ENCODE measurements around the gene RBMS1.

Gene RBMS1

DNA sequence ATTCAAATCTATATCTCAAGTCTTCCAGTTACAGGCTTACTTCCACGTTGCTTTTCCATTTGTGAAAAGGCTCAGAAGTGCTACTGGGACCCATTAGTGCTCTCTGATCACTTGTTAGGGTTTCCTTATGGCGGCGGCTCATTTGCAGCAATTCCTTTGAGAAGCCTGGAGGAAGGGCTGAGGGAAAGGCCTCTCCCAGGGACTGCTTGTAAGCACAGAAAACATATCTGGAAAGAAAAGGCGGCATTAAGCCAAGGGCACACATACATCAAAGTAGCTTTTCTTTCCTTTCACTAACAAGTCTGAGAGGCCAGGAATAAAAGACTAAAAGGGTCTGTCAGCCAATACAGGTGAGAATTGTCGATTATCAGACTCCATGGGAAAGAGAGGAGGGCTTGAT, 254.2 kb downstream of the RBMS1 start:
- H3K4me1 ChIP-seq (ENCODE audit: control insufficient read depth, insufficient read depth, low read length): peaks cover 14% of the 10 kb centered on the region
- H3K27me3 ChIP-seq (ENCODE audit: control insufficient read depth in 1 of 2, insufficient read depth in 2 of 2, low read length in 2 of 2): no peaks in the 10 kb centered on the region
- H3K27ac ChIP-seq (ENCODE audit: low read length): no peak overlapping the region

GRCh38 chr2:160238392-160238791, 255.2 kb downstream of the RBMS1 start:
- no peak overlapping the region for H3K4me3 ChIP-seq (ENCODE audit: low read length in 2 of 2)
- H3K9ac ChIP-seq (ENCODE audit: low read length in 2 of 2): no peak overlapping the region
- no peaks in the 10 kb centered on the region for H3K36me3 ChIP-seq (ENCODE audit: control insufficient read depth in 2 of 2, insufficient read depth in 2 of 2, low read length in 2 of 2)
- H3K27ac ChIP-seq (ENCODE audit: low read length): no peak overlapping the region
- H3K4me1 ChIP-seq (ENCODE audit: control insufficient read depth, insufficient read depth, low read length): peaks cover 11% of the 10 kb centered on the region
- no peaks in the 10 kb centered on the region for H3K27me3 ChIP-seq (ENCODE audit: control insufficient read depth in 1 of 2, insufficient read depth in 2 of 2, low read length in 2 of 2)
- no peaks in the 10 kb centered on the region for H3K9me3 ChIP-seq (ENCODE audit: control insufficient read depth in 2 of 2, low read length in 2 of 2)

More for the DNA sequence above, 254.2 kb downstream of the RBMS1 start:
- no peaks in the 10 kb centered on the region for H3K36me3 ChIP-seq (ENCODE audit: control insufficient read depth in 2 of 2, insufficient read depth in 2 of 2, low read length in 2 of 2)
- H3K9ac ChIP-seq (ENCODE audit: low read length in 2 of 2): no peak overlapping the region
- no peak overlapping the region for H3K4me3 ChIP-seq (ENCODE audit: low read length in 2 of 2)
- no peaks in the 10 kb centered on the region for H3K9me3 ChIP-seq (ENCODE audit: control insufficient read depth in 2 of 2, low read length in 2 of 2)

DNA sequence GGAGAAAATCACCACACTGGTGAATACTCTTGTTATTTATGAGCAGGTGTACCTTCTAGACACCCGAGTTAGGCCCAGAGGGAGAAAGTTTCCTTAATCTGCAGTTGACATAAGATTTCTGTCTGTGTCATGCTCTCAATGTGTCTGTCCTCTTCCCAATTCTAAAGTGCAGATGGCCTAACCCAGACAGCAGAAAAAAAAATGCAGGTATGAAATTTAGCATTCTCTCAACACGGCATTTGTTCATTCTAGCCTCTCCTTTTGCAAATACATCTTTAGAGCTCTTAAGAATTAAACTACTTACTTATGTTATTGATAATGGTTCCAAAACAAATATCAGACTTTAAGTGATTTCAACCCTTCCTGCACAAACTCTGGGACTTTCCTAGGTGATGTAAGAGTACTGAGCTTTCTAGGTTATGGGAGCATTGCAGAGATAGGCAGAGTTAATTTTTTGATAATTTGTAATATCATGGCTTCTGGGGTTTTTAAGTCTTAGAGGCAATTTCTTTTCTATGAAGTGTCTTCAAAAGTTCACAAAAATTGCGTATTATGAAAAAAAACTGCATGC, 260.6 kb downstream of the RBMS1 start:
- no peaks in the 10 kb centered on the region for H3K27me3 ChIP-seq (ENCODE audit: control insufficient read depth in 1 of 2, insufficient read depth in 2 of 2, low read length in 2 of 2)
- H3K9ac ChIP-seq (ENCODE audit: low read length in 2 of 2): no peak overlapping the region
- no peak overlapping the region for H3K27ac ChIP-seq (ENCODE audit: low read length)
- H3K9me3 ChIP-seq (ENCODE audit: control insufficient read depth in 2 of 2, low read length in 2 of 2): no peaks in the 10 kb centered on the region
- H3K36me3 ChIP-seq (ENCODE audit: control insufficient read depth in 2 of 2, insufficient read depth in 2 of 2, low read length in 2 of 2): no peaks in the 10 kb centered on the region
- no peaks in the 10 kb centered on the region for H3K4me1 ChIP-seq (ENCODE audit: control insufficient read depth, insufficient read depth, low read length)
- H3K4me3 ChIP-seq (ENCODE audit: low read length in 2 of 2): no peak overlapping the region

DNA sequence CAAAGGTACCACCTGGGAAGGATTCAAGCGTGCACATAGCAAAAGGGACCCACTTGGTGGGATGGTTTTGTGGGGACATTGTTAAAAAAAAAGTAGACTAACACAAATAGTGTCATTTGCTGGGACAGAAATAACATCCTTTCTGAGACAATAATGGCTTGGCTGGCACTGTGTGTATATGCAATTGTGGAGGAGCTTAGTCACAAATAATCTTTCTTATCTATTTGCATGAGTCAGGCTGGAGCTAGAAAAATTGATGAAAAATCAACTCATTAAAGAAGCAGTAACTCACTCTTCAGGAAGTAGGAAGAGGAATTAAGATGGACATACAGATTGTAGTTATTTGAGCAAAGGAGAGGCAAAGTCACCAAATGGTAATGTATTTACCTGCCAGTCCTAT, 264.0 kb downstream of the RBMS1 start:
- Histone ChIP-seq H3K27ac (ENCODE audit: low read length) (no peak overlapping the region), H3K4me3 (ENCODE audit: low read length in 2 of 2) (no peak overlapping the region), H3K27me3 (ENCODE audit: control insufficient read depth in 1 of 2, insufficient read depth in 2 of 2, low read length in 2 of 2) (no peaks in the 10 kb centered on the region), H3K9me3 (ENCODE audit: control insufficient read depth in 2 of 2, low read length in 2 of 2) (no peaks in the 10 kb centered on the region), H3K4me1 (ENCODE audit: control insufficient read depth, insufficient read depth, low read length) (no peaks in the 10 kb centered on the region), H3K9ac (ENCODE audit: low read length in 2 of 2) (no peak overlapping the region), H3K36me3 (ENCODE audit: control insufficient read depth in 2 of 2, insufficient read depth in 2 of 2, low read length in 2 of 2) (no peaks in the 10 kb centered on the region)

GRCh38 chr2:160228141-160228917, 265.3 kb downstream of the RBMS1 start:
- Histone ChIP-seq H3K9me3 (ENCODE audit: control insufficient read depth in 2 of 2, low read length in 2 of 2) (no peaks in the 10 kb centered on the region), H3K4me3 (ENCODE audit: low read length in 2 of 2) (no peak overlapping the region), H3K9ac (ENCODE audit: low read length in 2 of 2) (no peak overlapping the region), H3K36me3 (ENCODE audit: control insufficient read depth in 2 of 2, insufficient read depth in 2 of 2, low read length in 2 of 2) (no peaks in the 10 kb centered on the region), H3K4me1 (ENCODE audit: control insufficient read depth, insufficient read depth, low read length) (peaks cover 5% of the 10 kb centered on the region), H3K27ac (ENCODE audit: low read length) (no peak overlapping the region), H3K27me3 (ENCODE audit: control insufficient read depth in 1 of 2, insufficient read depth in 2 of 2, low read length in 2 of 2) (no peaks in the 10 kb centered on the region)

GRCh38 chr2:160227293-160227915, 266.2 kb downstream of the RBMS1 start:
- no peak overlapping the region for H3K4me3 ChIP-seq (ENCODE audit: low read length in 2 of 2)
- peaks cover 5% of the 10 kb centered on the region for H3K4me1 ChIP-seq (ENCODE audit: control insufficient read depth, insufficient read depth, low read length)
- no peak overlapping the region for H3K9ac ChIP-seq (ENCODE audit: low read length in 2 of 2)
- H3K27me3 ChIP-seq (ENCODE audit: control insufficient read depth in 1 of 2, insufficient read depth in 2 of 2, low read length in 2 of 2): no peaks in the 10 kb centered on the region
- H3K27ac ChIP-seq (ENCODE audit: low read length): no peak overlapping the region
- no peaks in the 10 kb centered on the region for H3K9me3 ChIP-seq (ENCODE audit: control insufficient read depth in 2 of 2, low read length in 2 of 2)
- no peaks in the 10 kb centered on the region for H3K36me3 ChIP-seq (ENCODE audit: control insufficient read depth in 2 of 2, insufficient read depth in 2 of 2, low read length in 2 of 2)

GRCh38 chr2:160226367-160226766, 267.2 kb downstream of the RBMS1 start:
- Histone ChIP-seq H3K9ac (ENCODE audit: low read length in 2 of 2) (no peak overlapping the region), H3K36me3 (ENCODE audit: control insufficient read depth in 2 of 2, insufficient read depth in 2 of 2, low read length in 2 of 2) (no peaks in the 10 kb centered on the region), H3K4me3 (ENCODE audit: low read length in 2 of 2) (no peak overlapping the region), H3K27ac (ENCODE audit: low read length) (no peak overlapping the region), H3K9me3 (ENCODE audit: control insufficient read depth in 2 of 2, low read length in 2 of 2) (no peaks in the 10 kb centered on the region), H3K27me3 (ENCODE audit: control insufficient read depth in 1 of 2, insufficient read depth in 2 of 2, low read length in 2 of 2) (no peaks in the 10 kb centered on the region), H3K4me1 (ENCODE audit: control insufficient read depth, insufficient read depth, low read length) (peaks cover 11% of the 10 kb centered on the region)

GRCh38 chr2:160225722-160226121, 267.9 kb downstream of the RBMS1 start:
- Histone ChIP-seq H3K4me1 (ENCODE audit: control insufficient read depth, insufficient read depth, low read length) (peaks cover 17% of the 10 kb centered on the region), H3K36me3 (ENCODE audit: control insufficient read depth in 2 of 2, insufficient read depth in 2 of 2, low read length in 2 of 2) (no peaks in the 10 kb centered on the region), H3K27ac (ENCODE audit: low read length) (no peak overlapping the region), H3K9me3 (ENCODE audit: control insufficient read depth in 2 of 2, low read length in 2 of 2) (no peaks in the 10 kb centered on the region), H3K27me3 (ENCODE audit: control insufficient read depth in 1 of 2, insufficient read depth in 2 of 2, low read length in 2 of 2) (no peaks in the 10 kb centered on the region), H3K4me3 (ENCODE audit: low read length in 2 of 2) (no peak overlapping the region), H3K9ac (ENCODE audit: low read length in 2 of 2) (no peak overlapping the region)

DNA sequence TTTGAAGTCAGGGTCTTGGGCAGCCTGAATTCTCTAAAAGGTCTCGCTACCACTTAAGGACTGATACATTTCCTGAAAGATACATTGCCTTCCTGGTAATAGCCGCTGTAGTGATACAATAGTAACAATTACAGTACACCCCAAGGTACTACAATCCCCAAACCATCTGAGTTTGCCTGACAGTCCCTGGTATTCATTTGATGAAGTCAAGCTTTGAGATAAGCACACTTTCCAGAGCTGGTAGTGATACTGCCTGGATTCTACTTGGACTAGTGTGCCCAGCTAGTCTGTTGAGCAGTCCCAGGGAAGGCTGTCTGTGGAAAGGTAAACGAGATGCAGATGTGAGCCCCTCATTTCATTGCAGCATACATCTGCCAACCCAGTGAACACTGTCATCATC, 269.1 kb downstream of the RBMS1 start:
- Histone ChIP-seq H3K9me3 (ENCODE audit: control insufficient read depth in 2 of 2, low read length in 2 of 2) (no peaks in the 10 kb centered on the region), H3K9ac (ENCODE audit: low read length in 2 of 2) (no peak overlapping the region), H3K4me3 (ENCODE audit: low read length in 2 of 2) (no peak overlapping the region), H3K27ac (ENCODE audit: low read length) (no peak overlapping the region), H3K4me1 (ENCODE audit: control insufficient read depth, insufficient read depth, low read length) (peaks cover 22% of the 10 kb centered on the region), H3K27me3 (ENCODE audit: control insufficient read depth in 1 of 2, insufficient read depth in 2 of 2, low read length in 2 of 2) (no peaks in the 10 kb centered on the region), H3K36me3 (ENCODE audit: control insufficient read depth in 2 of 2, insufficient read depth in 2 of 2, low read length in 2 of 2) (no peaks in the 10 kb centered on the region)

GRCh38 chr2:160224060-160224459, 269.5 kb downstream of the RBMS1 start:
- Histone ChIP-seq H3K27me3 (ENCODE audit: control insufficient read depth in 1 of 2, insufficient read depth in 2 of 2, low read length in 2 of 2) (no peaks in the 10 kb centered on the region), H3K27ac (ENCODE audit: low read length) (no peak overlapping the region), H3K9ac (ENCODE audit: low read length in 2 of 2) (no peak overlapping the region), H3K36me3 (ENCODE audit: control insufficient read depth in 2 of 2, insufficient read depth in 2 of 2, low read length in 2 of 2) (no peaks in the 10 kb centered on the region), H3K4me3 (ENCODE audit: low read length in 2 of 2) (no peak overlapping the region), H3K9me3 (ENCODE audit: control insufficient read depth in 2 of 2, low read length in 2 of 2) (no peaks in the 10 kb centered on the region), H3K4me1 (ENCODE audit: control insufficient read depth, insufficient read depth, low read length) (peaks cover 22% of the 10 kb centered on the region)

GRCh38 chr2:160223560-160223959, 270.0 kb downstream of the RBMS1 start:
- Histone ChIP-seq H3K9me3 (ENCODE audit: control insufficient read depth in 2 of 2, low read length in 2 of 2) (no peaks in the 10 kb centered on the region), H3K9ac (ENCODE audit: low read length in 2 of 2) (no peak overlapping the region), H3K4me3 (ENCODE audit: low read length in 2 of 2) (no peak overlapping the region), H3K27me3 (ENCODE audit: control insufficient read depth in 1 of 2, insufficient read depth in 2 of 2, low read length in 2 of 2) (no peaks in the 10 kb centered on the region), H3K27ac (ENCODE audit: low read length) (no peak overlapping the region), H3K4me1 (ENCODE audit: control insufficient read depth, insufficient read depth, low read length) (peaks cover 22% of the 10 kb centered on the region), H3K36me3 (ENCODE audit: control insufficient read depth in 2 of 2, insufficient read depth in 2 of 2, low read length in 2 of 2) (no peaks in the 10 kb centered on the region)
